Measurements from ENCODE around the gene OSGIN1. TPM values are rescaled to one million over a fixed set of nuclear protein-coding genes. Genes with fewer than 3 reads are reported as not detected.

OSGIN1 gene
- total and polyA plus RNA-seq, 2 of the 8 experiments (the other 6 are each of a cell fraction or from before 2014, with no cell fraction given) = 0.58 to 0.76 TPM

GRCh38 chr16:83940119-83940518, 12.9 kb upstream of the OSGIN1 start (continued):
- TF ChIP-seq BCL11A (IDR thresholded peaks at IDR 0.05; ENCODE audit: low read depth in 2 of 2, low read length in 2 of 2) = no peak
- TF ChIP-seq SP2 (IDR thresholded peaks at IDR 0.05; ENCODE audit: low read length) = no peak
- no peak for TF ChIP-seq EP300 (IDR thresholded peaks at IDR 0.05; ENCODE audit: borderline replicate concordance in 1 of 2, low read depth in 2 of 2, low read length in 2 of 2)
- TF ChIP-seq FOSL1 (IDR thresholded peaks at IDR 0.05; ENCODE audit: insufficient read depth, low read depth, low read length) = no peak
- no peak for TF ChIP-seq CEBPB (IDR thresholded peaks at IDR 0.05; ENCODE audit: low read depth, low read length)
- no peak for TF ChIP-seq ATF3 (IDR thresholded peaks at IDR 0.05; ENCODE audit: insufficient read depth, low read depth, low read length)
- TF ChIP-seq TAF7 (optimal IDR thresholded peaks at IDR 0.05; ENCODE audit: borderline replicate concordance, low read depth, low read length) = no peak
- no peak for TF ChIP-seq HDAC6 (IDR thresholded peaks at IDR 0.05; ENCODE audit: low read depth, low read length)
- TF ChIP-seq HDAC2 (IDR thresholded peaks at IDR 0.05; ENCODE audit: borderline replicate concordance in 1 of 2, low read depth in 2 of 2, low read length in 2 of 2) = no peak
- TF ChIP-seq MAFK (IDR thresholded peaks at IDR 0.05; ENCODE audit: low read depth, low read length) = no peak

Measured in H1 (cell line).